H1 (cell line): ENCODE data around the gene SMCHD1.
"Not testable (repeated sequence)": the region's sequence is repeated elsewhere in the genome, so short reads cannot be mapped to it uniquely, and the experiment has no call there.

Source experiments
- EP300 ChIP-seq, 2 experiments: IDR thresholded peaks; 1 replicate in 1 of 2; 2 replicates in 1 of 2; pipeline ENCODE4 v1.6.1; 2011 to 2012; ENCODE audit warnings: low read depth in 2 of 2, low read length in 2 of 2, mild to moderate bottlenecking in 2 of 2, borderline replicate concordance in 1 of 2, inconsistent platforms in 1 of 2, moderate library complexity in 1 of 2
- MAFK ChIP-seq: IDR thresholded peaks from 2 replicates; pipeline ENCODE4 v1.6.1; 2012; ENCODE audit warnings: low read depth, mild to moderate bottlenecking, improper control_type of control experiment, low read length
- POLR2A ChIP-seq, 2 experiments: IDR thresholded peaks; 1 replicate in 1 of 2; 2 replicates in 1 of 2; pipeline ENCODE4 v1.6.1; 2011; ENCODE audit warnings: low read depth in 2 of 2, low read length in 2 of 2, mild to moderate bottlenecking in 2 of 2; ENCODE audit errors: control extremely low read depth in 1 of 2
- TF ChIP-seq, protein P1 (sequence below), 3 experiments: IDR thresholded peaks; 1 replicate in 2 of 3; 2 replicates in 1 of 3; pipeline versions ENCODE4 v1.5.1 to v1.6.1; 2011; ENCODE audit warnings: low read length in 3 of 3, mild to moderate bottlenecking in 3 of 3, inconsistent platforms in 2 of 3, low read depth in 1 of 3, moderate library complexity in 1 of 3; ENCODE audit not compliant: insufficient read depth in 1 of 3; ENCODE audit errors: control extremely low read depth in 1 of 3

DNA sequence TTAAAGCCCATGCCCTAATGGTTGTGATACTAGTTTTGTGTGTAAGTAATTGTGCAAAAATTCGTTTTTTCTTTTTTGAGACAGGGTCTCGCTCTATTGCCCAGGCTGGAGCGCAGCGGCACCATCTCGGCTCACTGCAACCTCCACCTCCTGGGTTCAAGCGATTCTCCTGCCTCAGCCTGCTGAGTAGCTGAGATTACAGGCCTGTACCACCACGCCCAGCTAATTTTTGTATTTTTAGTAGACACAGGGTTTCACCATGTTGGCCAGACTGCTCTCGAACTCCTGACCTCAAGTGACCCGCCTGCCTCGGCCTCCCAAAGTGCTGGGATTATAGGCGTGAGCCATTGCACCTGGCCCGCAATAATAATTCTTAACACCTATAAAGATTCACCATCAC lies 196.9 kb downstream of the SMCHD1 start:
- TF ChIP-seq, protein P1, sequence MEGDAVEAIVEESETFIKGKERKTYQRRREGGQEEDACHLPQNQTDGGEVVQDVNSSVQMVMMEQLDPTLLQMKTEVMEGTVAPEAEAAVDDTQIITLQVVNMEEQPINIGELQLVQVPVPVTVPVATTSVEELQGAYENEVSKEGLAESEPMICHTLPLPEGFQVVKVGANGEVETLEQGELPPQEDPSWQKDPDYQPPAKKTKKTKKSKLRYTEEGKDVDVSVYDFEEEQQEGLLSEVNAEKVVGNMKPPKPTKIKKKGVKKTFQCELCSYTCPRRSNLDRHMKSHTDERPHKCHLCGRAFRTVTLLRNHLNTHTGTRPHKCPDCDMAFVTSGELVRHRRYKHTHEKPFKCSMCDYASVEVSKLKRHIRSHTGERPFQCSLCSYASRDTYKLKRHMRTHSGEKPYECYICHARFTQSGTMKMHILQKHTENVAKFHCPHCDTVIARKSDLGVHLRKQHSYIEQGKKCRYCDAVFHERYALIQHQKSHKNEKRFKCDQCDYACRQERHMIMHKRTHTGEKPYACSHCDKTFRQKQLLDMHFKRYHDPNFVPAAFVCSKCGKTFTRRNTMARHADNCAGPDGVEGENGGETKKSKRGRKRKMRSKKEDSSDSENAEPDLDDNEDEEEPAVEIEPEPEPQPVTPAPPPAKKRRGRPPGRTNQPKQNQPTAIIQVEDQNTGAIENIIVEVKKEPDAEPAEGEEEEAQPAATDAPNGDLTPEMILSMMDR (IDR thresholded peaks at IDR 0.05; ENCODE audit: control extremely low read depth in 1 of 3, insufficient read depth in 1 of 3, low read depth in 1 of 3, low read length in 3 of 3), result not testable (repeated sequence)
- TF ChIP-seq POLR2A (IDR thresholded peaks at IDR 0.05; ENCODE audit: control extremely low read depth in 1 of 2, low read depth in 2 of 2, low read length in 2 of 2); MAFK; EP300 (IDR thresholded peaks at IDR 0.05; ENCODE audit: borderline replicate concordance in 1 of 2, low read depth in 2 of 2, low read length in 2 of 2): not testable (repeated sequence)
